Activated T-cell treated with anti-CD3 and anti-CD28 coated beads, Interleukin-2, amount 50 U/mL, for 1 hour (primary cell): Measurements from ENCODE around the gene OR52E2.
"Not testable (repeated sequence)": the region's sequence is repeated elsewhere in the genome, so short reads cannot be mapped to it uniquely, and the experiment has no call there.

Experiments used
- DNase-seq: peaks from one replicate; pipeline ENCODE4 v3.0.0-alpha.2; 2020

Gene OR52E2

GRCh38 chr11:5059391-5059790 lies at the start of gene OR52E2:
Gene OR52E2 (minus strand): TSS chr11:5059627. CDS start chr11:5059627, 0 bp downstream.
- no peak for DNase-seq

DNA sequence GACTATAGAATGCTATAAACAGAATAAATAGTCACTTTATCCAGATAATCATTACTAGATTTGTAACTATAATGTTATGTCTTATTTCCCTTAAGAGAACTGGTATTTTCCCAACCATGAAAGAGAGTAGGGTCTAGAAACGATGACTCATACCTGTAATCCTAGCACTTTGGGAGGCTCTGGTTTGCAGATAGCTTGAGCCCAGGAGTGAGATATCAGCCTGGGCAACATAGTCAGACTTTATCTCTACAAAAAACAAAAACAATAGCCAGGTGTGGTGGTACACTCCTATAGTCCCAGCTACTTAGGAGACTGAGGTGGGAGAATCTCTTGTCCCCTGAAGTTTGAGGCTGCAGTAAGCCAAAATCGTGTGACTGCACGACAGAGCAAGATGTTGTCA lies 47.9 kb upstream of the OR52E2 start:
- DNase-seq = no peak

GRCh38 chr11:5103066-5103465 lies 43.6 kb upstream of the OR52E2 start:
- DNase-seq = no peak

DNA sequence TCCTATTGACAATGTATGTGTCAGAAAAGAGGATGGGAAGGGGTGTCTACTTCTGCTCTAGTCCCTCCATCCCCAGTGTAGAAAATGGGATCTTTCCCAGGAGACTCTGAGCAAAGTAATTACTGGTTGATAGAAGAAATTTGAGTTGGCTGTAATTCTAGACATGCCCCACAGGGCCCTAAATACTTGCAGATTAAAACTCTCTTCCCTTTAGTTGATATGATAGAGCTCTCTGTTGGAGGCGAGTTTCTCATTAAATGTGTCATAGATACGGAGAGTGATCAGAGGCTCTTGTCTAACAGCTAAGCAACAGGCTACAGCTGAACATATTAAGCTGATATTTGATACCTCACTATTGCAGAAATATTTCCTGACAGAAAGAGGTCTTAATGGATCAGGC lies 42.8 kb upstream of the OR52E2 start:
- DNase-seq = no peak

DNA sequence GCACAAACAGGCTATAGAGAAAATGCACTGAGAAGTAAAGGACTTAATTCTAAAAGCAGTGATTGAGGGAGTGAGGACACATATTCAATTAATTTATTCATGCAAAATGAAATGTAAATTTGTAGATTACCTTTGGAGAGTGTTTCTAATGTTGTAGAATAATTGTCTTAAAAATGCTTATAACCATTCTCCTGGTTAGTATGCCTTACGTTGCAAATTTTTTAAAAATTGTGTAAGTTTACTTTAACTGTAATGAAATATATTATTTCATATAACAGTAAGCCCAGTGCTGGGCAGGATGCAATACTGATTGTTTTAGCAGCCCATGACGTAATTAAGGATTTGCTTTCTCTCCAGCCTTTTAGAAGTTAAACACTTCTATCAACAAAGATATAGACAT lies 36.6 kb upstream of the OR52E2 start:
- no peak for DNase-seq

- no peak for DNase-seq
These were observed 33.6 kb upstream of the OR52E2 start for GRCh38 chr11:5092821-5093585.

DNA sequence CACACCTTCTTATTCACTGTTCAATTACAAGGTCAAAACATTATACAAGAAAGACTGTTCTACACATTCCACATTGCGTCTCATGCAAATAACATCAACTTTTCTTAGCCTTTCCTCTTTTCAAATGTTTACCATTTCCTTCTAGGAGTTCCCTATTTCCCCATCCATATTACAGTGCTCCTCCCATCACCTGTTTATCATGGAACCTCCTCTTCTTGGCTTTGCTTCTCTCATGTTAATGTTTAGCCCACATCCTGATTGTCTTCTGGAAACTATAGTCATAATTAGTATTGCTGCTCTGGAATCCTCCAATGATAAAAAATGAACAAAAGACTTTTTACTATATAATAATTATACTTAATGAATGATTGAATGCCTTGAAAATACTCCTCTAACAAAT lies 31.2 kb upstream of the OR52E2 start:
- DNase-seq = no peak

- no peak for DNase-seq
These were observed 29.1 kb upstream of the OR52E2 start for GRCh38 chr11:5088556-5088955.

GRCh38 chr11:5083602-5084001 lies 24.2 kb upstream of the OR52E2 start:
- no peak for DNase-seq

- no peak for DNase-seq
These were observed 22.0 kb upstream of the OR52E2 start for GRCh38 chr11:5081405-5081804.

DNA sequence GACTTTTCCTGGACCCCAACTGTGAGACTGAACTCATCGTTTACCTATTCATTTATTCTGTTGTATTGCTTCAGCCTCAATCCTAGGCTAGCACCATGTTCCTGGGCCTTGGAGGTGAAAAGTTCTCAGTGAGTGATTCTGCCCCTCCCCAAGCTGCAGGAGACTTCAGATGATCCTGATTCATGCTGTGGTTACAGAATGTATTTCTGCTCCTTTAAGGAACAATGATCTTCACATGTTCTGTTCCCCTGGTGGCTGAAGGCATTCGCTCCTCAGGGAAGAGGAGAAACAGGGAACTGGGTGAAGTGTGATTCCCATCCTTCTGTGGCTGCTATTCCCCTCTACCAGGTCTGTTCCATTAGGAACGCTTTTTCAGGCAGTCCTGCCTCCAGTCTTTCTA lies 12.4 kb upstream of the OR52E2 start:
- DNase-seq = no peak

DNA sequence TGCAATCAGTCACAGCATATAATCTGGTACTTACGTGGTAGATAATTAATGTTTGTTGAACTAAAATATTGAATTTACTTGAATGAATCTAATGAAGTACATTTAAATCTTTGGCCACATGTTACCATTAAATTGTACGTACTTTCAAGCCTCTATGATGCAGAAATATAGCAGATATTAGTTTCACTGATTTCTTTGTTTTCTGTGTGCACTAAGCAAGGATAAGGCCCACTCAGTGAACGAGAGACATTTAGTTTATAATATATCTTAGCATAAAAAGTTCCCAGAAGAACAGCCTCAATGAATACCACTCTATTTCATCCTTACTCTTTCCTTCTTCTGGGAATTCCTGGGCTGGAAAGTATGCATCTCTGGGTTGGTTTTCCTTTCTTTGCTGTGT lies 9.8 kb upstream of the OR52E2 start, which contains the start of gene OR52E1:
Gene OR52E1, plus strand, starts transcription at position 301 of the 400 bp plus-strand sequence.
- no peak for DNase-seq

GRCh38 chr11:5065027-5065426 lies 5.6 kb upstream of the OR52E2 start:
- DNase-seq = no peak

DNA sequence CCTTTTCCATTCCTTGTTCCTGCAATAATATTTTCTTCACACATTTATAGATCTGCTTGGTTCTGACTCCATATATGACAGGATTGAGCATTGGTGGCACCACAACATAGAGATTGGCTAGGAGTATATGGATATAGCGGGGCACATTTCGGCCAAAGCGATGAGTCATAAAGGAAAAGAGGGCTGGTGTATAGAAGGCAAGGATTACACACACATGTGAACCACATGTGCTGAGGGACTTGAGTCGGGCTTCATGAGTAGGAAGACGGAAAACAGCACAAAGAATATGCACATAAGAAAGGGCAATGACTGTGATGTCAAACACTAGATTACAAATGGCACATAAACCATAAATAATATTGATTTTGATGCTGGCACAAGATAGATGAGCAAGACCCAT lies 748 bp downstream of the OR52E2 start:
- DNase-seq = not testable (repeated sequence)

- DNase-seq = no peak
These were observed 12.6 kb downstream of the OR52E2 start for GRCh38 chr11:5046754-5047330.

DNA sequence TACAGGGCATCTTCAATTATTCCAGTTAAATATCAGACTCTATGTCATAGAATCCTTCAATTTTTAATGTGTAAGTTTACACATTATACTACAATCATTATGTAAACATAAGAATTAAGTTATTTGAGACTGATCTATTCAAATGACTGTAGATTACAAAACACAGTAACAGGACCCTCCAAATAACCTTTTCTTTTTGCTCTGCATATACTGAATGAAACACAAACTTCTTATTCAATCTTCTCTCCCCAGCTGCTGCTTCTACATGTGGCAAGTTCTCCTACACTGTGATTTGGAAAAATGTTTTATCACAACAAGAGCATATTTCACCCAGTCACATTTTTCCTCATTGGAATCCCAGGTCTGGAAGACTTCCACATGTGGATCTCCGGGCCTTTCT lies 13.2 kb downstream of the OR52E2 start, which contains the start of gene OR52J3:
Gene OR52J3, plus strand, starts transcription at position 301 of the 400 bp plus-strand sequence. Its CDS starts 0 bp downstream, at position 301.
- DNase-seq = no peak

GRCh38 chr11:5043380-5043779 lies 16.0 kb downstream of the OR52E2 start:
- no peak for DNase-seq

- no peak for DNase-seq
These were observed 17.3 kb downstream of the OR52E2 start for GRCh38 chr11:5042091-5042490.

DNA sequence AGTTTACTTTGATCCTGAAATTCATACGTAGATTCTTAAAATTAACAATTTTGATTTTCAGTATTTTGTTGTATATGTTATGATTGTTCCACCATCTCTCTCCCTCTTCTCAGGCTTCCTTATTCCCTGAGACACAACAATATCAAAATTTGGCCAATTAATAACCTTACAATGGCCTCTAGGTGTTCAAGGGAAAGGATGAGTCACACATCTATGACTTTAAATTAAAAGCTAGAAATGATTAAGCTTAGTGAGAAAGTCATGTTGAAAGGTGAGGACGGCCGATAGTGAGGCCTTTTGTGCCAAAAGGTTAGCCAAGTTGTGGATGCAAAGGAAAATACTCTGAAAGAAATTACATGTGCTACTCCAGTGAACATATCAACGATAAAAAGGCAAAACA lies 18.6 kb downstream of the OR52E2 start:
- DNase-seq = no peak

DNA sequence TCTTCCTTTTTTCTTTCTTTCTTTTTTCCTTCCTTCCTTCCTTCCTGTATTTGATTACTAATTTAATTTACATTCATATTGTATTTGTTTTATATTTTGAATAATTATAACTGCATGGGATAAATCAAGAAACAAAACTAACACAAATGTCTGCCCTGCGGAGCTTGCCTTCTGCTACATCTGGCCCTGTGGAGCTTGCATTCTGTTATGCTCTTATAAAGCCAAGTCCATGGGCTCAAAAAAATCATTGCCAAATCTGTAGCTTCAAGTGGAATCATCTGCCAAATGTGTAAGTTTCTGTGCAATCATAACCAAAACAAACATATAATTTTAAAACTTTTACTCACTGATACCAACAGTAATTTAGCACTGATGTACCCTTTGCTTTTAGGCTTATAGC lies 21.1 kb downstream of the OR52E2 start:
- DNase-seq = no peak

- no peak for DNase-seq
These were observed 21.5 kb downstream of the OR52E2 start for GRCh38 chr11:5037926-5038325.

DNA sequence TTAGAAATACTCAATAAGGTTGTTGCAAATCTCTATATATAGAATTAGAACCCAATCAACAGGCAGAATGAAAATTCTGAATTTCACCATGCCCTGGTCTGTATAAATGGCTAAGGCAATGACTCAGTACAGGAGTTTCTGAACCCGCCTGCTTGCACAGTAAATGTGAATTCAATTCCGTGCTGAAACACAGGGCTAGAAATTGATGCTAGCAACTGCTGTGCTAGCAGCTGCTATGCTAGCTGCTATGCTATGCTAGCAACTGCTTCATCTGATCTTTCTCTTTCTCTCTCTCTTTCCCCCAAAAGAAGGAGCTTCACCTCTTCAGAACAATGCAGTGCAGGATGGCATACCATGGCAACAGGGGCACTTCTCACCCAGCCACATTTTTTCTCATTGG lies 22.8 kb downstream of the OR52E2 start:
- DNase-seq = no peak

DNA sequence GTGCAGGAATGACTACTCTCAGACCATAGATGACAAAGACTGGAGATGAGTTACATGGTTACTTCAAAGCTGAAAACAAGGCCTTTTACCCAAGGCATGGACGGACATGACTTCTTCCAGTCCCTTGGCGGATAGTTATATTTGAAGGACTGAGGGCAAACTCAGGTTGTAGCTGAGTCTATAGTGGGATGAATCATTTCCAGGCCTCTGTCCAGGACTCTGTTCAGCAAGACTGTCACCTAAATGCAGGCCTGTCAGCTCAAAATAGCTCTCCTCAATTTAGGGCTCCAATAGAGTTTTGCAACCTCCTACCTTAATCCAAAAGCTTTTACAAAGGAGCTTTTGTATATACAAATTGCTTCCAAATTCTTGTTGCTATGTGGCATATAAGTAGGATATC lies 37.4 kb downstream of the OR52E2 start:
- DNase-seq = no peak

DNA sequence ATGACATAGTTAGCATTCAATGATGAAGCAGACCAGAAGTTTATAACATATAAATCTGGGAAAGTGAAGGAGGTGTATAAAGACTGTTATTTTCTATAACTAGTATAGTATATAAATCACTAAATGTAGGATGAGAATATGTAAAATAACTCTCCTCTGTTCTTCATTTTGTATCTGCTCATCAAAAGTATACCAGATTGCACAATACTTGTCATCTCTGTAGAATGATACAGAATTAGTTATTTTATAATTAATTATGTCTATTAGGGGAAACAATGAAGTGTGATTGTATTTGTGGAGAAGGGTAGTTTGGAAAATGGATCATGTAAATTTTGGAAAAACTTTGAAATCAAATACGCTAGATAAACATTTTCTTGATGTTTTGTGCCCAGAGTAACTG lies 46.4 kb downstream of the OR52E2 start:
- DNase-seq = no peak

- no peak for DNase-seq
These were observed 48.2 kb downstream of the OR52E2 start for GRCh38 chr11:5011254-5011653.
